Activated CD4-positive, alpha-beta T cell treated with anti-CD3 and anti-CD28 coated beads for 48 hours (primary cell): ENCODE results near the gene C1orf105.
"Not testable (repeated sequence)": the region's sequence is repeated elsewhere in the genome, so short reads cannot be mapped to it uniquely, and the experiment has no call there.

Experiments
- DNase-seq: peaks from one replicate; pipeline ENCODE4 v3.0.0-alpha.2; 2020

The C1orf105 gene, protein sequence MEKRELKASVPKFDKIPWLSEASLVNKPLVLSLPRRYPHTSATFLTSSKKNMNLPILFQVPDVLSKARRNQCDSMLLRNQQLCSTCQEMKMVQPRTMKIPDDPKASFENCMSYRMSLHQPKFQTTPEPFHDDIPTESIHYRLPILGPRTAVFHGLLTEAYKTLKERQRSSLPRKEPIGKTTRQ

DNA sequence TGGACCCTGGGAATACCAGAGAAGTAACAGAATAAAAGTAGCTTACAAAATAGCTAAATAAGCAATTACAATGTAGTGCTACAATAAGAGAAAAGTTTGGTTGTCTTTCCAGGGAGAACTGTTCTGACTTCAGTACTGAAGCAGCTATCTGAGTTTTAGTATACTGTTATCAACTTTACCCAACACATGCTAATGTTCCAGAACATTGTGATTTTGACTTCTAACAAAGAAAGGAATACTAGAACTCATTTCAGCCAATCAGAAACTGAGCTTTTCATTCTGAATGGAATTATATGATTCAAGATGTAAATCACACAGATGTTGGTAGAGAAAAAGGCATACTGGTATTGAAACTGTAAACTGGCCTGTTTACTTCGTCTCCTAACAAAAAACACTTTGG lies at the start of gene C1orf105:
C1orf105 (plus strand) TSS at position 301 of the 400 bp plus-strand sequence. CDS start 201 bp downstream, outside the sequence.
- DNase-seq = no peak

DNA sequence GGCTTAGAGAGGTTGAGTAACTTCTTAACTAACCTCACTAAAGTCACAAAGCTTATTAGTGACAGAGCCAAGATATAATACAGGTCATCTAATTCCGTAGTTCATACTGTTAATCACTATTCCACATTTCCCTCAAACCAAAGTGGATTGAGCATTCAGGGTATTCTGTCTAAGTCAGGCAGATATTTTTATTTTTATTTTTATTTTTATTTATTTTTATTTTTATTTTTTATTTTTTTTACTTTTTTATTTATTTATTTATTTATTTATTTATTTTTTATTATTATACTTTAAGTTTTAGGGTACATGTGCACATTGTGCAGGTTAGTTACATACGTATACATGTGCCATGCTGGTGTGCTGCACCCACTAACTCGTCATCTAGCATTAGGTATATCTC lies 48.8 kb upstream of the C1orf105 start:
- not testable (repeated sequence) for DNase-seq

DNA sequence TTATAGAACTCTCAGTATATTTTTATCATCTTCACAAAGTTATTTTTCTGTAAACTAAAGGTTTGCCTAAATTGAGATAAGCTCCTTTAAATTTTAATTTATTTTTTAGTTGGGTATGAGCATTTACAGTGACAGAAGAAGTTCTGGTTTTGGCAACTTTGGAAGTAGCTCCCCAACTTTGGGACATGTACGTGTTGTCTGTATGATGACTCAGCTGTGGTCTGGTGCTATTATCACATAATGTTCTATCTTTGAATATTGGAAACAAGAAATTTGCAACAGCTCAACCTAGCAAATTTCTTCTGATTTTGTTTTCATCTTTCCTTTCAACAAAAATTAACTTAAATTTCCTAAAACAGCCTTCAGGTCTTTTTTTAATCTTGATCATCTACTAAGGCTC lies 46.6 kb upstream of the C1orf105 start:
- no peak for DNase-seq

DNA sequence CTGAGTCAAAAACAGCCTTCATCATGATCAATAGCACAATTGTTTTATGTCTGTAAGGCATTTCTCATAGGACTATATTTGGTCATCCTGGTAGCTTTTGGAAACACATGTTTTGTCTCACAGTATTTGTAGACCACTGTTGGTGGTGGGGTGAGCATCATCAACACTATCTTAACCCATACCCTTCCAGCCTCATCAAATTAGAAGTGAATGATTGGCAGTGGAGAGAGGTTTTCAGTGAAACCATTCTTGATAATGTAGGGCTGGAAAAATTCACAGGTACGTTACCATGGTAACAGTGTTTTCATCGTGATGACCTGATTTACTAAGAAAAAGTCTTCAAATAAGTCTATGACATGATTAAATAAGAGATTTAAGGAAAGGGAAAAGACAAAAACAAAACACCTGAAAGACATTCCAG lies 45.3 kb upstream of the C1orf105 start:
- DNase-seq = no peak

DNA sequence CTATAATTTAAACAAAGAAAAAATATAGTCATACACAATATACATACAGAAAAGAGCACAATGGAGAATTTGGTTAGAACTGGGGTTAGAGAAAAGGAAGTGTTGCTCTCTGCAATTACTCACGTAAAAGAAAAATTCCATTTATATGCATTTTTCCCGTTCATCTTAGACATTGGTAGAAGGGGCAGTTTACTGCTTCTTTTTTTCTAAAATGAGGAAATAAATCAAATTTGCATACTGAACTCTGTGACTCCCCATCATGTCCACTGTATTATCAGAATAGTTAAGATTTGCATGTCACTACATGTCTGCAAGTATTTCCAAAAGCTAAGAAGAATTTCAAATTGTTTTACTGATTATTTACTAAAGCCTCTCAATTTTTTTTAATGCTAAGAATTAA lies 44.1 kb upstream of the C1orf105 start:
- DNase-seq = no peak

DNA sequence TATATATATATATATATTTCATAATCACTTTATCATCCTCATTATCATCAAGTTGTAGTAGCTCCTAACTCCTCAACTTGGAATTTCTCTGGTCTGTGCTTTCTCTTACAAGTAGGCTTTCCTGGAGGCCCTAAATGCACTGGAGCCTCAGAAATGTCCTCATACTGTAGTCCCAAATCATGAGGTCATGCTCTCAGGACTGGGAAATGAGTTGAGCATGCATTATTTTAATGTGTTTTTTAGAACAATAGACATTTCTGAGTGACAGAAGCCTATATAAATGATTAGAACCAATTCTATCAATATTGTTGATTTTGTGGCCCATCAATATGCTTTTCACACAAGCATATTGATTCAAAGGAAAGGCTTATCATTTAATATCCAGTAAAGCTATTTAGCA lies 42.9 kb upstream of the C1orf105 start:
- no peak for DNase-seq

DNA sequence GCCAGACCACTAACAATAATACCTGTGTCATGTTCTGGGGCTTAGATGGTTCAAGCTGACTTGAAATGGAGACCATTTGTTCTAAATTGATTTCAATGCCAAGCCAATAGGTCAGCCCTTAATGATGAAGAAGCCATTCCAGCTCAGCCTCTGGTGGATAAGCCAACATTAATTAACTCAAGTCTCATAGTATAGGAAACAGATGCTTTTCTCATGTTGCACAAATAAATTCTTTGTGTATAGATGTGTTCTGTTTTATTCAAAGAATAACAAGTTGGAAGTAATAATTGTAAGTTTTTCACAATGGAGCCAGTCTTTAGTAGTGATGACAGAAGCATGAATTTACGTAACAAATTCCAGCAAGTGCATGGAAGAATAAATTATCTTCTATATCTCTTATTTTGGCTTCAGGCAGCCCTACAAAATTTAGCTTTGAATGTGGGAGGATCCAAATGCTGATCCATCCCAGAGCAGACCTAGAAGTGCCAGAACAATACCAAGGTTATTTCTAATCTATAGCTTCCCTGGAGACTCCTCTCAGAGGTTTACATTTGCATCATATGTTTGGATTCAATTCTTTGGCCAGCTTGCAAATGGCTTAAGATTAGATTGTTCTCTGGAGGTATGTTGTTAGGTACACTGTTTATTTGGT lies 42.2 kb upstream of the C1orf105 start:
- no peak for DNase-seq

DNA sequence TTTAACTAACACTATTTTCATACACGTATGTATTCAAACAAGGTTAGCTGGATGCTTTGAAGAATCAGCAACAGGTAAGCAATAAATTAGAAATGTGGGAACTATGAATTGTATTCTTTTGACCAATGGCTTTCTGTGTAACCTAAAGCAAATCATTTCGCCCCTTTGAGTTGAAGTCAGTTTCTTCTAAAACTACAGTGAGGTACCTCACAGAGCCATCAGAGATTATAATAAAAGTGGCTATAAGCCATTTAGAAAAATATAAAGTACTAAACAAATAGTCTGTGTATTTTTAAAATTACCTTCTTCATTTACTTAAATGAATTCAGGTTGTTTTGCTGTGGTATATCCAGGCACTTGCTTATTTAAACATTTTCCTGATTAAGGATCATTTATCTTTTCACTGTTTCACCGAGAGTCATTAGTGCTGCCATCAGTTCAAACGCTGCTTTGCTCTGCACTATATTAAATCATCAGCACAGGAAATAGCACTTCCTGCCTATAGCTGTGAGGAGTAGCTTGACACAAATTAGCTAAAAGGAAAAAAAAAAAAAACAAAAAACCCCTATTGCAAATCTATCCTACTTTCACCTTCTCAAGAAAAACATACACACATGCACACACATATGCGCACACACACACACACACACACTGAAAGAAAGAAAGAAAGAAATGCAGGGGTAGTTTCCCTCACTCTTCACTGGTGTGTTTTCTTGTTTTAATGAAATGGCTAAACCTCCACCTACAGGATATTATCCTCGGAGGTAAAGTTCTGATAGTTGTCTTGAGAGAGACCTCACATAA lies 39.8 kb upstream of the C1orf105 start:
- DNase-seq = no peak

DNA sequence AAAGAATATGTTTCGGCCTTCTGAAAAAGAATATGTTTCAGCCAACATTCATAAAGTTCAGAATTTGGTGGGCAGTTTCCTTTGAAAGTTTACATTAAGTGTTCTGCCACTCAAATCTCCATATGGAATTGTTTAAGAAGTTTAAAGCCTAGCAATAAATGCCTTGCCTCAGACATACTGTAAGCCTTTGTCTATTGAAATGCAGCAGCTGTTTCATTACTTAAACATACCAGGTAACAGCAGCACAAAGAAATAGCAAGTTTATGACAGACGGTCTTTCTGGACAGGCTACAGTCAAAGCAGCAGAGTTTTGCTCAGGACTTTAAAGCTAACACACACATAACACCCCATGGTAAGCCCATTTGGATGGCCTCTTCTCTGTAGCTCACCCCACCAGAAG lies 38.5 kb upstream of the C1orf105 start:
- no peak for DNase-seq

DNA sequence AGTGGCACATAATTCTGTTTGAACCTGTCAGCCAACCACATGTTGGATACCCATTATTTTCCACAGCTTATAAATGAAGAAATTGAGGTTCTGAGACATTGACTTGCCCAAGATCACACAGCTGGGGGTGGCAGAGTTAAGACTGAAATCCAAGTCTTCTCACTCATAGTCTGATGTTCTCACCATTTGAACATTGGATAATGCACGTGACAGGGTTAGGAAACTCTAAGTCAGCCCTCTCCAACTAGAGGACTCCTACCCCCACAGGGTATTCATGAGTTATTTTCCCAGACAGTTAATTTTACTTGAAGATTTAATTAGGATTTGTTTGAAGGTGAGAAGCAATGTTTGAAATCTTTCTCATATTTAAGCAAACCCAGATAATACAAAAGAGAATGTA lies 38.1 kb upstream of the C1orf105 start:
- DNase-seq = no peak

DNA sequence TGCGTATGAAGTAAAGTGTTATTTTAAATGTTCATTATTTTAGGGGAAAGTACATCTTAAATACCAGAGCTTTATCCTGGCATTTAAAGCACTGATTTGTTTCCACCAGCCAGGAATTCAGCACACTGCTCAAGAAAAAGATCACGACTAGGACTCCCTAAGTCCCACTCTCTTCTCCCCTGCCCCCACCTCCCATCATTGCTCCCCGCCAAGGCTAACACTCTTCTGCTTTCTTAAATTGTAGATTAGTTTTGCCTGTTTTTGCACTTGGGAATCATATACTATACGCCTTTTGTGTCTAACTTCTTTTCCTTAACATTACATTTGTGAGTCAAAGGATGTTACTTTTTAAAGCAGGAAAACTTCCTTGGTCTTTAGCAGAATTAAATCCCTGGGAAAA lies 37.5 kb upstream of the C1orf105 start:
- no peak for DNase-seq

DNA sequence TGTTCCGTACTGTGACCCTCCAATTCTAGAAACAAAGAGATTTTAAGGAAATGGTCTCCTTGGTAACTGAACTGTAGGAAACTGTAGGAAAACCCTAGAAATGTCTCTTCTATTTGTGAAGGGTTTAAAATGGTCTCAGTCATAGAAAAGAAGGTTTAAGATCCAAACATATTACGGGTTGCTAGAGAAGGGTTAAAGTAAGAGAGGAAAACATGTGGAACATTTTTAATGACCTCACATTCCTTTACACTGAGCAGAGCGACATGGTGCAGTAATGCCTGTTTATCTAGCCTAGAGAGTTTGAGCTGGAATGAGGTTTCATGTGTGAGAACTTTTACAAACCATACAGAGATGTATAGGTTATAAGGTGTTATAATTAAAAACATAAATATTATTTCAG lies 36.9 kb upstream of the C1orf105 start:
- no peak for DNase-seq

DNA sequence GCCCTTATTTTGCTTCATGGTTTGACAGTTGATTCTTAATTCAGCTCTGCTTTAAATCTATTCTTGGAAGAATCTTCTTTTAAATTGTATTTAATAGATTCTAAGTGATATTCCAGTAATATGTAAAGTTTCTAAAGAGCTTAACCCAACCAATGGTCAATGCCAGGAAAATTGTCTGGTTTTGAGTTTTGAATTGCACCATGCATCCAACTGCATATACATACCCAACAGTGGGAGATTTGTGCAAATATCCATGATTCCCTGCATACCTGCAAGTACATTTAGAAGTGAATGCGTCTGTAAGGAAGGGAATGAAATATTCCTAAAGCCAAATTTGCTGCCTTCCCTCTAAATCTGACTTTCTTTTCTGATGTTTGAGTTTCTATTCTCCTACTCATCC lies 35.8 kb upstream of the C1orf105 start:
- DNase-seq = no peak

DNA sequence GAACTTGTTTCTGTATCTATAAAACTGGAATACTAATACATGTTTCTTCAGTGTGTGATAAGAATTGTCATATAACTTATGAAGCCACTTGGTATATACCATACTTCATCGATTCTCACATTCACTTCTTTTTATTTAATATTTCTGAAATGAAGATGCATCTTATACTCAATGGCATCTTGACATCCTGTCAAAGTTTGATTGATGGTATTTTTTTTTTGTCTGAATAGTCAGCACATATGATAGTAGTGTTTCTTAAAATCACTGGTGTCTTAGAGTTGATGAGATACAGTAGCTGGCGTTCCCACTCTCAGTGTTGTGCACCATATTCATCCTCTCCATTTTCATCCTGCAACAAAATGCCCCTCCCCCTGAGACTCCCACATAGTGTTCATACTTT lies 34.4 kb upstream of the C1orf105 start:
- DNase-seq = no peak

DNA sequence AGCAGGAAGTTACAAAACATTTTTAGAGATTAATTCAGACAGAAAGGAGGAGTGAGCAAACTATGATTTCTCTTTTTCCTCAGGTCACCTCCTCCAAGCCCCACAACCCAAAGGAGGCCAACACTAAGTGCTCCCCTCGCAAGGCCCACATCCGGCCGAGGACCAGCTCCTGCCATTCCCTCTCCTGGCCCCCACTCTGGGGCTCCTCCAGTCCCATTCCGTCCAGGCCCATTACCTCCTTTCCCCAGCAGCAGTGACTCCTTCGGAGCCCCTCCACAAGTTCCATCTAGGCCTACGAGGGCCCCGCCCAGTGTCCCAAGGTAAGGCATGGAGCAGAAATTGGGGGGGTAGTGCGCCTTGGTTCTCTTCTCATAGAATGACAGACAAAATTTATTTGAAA lies 32.0 kb upstream of the C1orf105 start:
- no peak for DNase-seq

DNA sequence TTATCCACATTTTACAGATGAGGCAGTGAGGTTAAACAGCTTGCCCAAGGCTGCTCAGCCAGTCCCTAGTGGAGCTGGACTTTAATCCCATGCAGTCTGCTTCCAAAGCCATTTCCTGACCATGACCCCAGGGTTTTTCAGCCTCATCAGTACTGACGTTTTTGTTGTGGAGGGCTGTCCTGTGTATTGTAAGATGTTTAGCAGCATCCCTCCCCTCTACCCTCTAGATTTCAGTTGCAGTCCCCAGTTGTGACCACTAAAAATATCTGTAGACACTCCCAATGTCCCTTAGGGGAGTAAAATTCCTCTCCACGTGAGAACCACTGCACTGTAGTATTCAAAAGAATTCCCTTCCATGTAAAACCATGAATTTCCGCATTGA lies 30.2 kb upstream of the C1orf105 start:
- DNase-seq = no peak

DNA sequence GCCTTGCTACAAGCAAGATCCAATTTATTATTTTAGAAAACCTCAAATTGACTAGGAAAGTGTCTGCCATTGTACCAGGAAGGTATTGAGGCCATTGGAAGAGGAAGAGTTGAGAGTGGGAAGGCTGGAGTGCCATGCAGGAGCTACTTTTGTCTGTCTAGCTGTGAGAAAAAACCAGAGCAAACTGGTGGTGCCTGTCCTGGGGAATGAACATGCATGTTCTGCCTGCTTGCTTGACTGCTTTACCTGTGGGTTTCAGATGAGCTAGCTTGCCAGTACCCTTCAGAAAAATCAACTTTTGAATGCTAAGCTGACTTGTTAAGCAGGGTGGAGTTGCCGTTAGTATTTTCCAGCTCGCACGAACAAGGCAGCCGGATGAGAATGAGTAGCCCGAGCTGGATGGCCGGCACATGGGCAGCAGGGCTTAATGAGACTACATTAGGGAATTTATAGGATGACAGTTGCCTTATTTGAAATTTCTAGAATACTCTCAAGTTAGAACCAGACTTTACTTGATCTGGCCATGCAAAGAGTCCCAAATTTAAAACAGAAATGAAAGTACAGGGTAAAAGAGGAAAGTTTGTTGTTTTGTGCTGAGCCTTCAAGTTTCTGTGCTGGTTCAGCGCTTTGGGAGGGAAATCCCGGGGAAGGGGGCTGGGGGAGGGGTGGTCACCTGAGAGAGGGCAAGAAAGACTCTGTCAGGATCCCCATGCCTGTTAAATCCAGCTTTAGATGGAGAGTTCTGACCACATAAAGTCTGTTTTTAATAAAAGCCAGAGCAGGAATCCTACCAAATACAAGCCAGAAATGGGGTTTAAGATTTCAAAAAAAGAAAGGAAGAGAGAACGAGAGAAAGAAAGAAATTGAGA lies 29.6 kb upstream of the C1orf105 start:
- DNase-seq = no peak

DNA sequence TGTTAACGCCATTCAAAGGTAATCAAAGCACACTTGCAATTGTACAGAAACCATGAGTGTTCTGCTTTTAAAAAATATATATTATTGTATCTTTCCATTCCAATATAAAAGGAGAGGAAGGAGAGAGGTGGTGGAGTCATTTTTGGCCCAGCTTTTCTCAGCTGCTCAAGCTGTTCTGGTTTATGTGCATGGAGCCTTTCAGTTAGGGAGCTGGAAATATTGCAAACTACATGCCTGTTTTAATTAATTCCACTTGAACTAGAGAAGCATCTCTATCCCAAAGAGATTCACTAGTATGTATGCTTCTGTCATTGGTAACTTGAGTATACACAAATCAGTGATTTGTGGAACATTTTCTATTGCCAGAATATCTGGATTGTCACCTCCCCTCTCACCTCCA lies 28.5 kb upstream of the C1orf105 start:
- no peak for DNase-seq

DNA sequence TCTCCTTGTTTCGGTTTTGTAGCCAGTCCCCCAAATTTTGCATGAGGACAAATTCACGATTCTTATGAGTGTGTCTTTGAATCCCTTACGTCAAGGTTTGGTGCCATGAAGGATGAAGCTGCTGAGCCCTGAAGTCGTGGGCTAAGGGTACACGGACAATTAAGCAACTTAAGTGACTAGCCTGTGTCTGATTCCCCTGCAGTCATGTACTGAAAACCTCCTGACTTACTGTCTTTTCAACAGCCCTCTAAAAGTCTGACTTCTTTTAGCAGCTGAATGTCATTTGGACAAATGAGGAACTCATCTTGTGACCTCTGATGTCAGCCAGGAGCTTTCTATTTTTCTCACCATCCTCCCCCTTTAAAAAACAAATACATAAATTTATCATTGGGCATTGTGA lies 27.1 kb upstream of the C1orf105 start:
- DNase-seq = no peak

DNA sequence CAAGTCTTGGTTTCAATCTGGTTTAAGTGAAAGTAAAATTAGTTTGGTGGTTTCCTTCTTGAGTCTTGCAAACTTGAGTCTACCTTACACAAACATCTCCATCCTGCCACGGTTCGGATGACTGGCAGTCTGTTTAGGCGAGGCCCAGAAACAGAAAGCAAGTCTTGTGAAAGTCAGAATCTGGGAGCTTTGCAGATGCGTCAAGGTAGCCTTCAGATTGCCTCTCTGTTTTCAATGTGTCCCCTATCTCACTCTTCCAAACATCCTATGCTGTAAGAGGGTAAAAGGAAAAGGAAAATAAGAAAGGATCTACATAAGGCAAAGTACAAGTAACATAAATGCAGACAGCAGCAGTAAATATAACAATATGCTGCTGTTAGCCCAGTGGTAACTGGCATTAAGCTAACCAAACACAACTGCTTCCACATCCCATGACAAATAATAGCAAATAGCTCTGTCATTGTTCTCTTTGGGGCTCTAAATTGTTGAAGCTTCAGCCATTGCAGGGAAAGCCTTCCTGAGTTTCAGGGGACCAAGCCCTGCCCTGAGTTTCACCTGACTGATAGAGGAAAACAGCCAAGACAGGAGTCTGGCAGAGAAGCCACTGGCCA lies 26.2 kb upstream of the C1orf105 start:
- peak; percentile 79 for DNase-seq

DNA sequence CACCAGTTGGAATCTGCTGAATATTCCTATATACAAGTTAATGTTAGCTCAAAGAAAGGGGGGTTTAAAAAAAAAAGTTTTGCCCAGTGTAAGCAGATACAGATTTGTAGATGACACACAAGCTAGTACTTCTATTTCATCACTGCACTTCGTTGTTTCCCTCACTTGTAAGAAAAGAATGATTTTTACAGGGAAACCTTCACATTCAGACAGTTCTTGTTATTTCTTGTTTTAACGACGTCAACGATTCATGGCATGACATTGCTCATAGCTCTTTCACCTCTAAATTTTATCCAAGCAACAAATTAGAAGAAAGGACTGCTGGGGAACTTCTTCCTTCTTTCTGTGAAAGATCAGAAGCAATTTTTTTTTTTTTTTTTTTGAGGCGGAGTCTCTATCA lies 25.7 kb upstream of the C1orf105 start:
- DNase-seq = no peak

DNA sequence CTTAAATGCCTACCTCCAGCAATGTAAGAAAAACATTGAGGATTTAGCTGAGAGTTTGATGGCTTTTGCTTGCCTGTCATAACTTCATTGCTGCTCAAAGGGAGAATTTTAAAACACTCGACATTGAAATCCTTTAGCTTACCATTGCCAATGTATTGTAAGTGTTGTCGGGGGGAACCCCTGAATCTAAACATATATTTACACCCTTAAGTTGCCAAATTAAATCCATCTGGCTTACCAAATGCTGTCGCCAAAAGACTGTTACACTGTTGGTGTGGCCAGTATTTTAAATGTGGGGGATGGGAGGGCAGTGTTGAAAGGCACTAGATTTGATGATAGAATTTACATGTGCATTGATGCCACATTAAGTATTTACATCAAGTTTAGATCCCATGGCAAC lies 24.9 kb upstream of the C1orf105 start:
- no peak for DNase-seq

DNA sequence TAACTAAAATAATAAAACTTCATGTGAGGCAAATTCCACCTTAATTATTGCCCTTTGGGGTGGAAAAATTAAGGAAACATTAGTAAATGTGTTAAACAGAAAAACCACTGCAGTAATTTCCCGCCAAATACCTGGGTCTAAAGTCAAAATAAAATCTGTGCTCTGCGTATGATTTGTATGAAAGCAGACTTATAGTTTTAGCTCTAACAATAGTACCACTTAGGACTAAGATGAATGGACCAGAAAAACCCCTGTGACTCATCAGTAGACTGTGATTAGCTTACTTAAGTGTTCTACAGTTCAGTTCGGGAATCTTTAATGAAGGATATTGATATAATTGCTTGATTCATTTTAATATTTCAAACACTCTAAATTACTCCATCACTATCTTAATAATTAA lies 23.3 kb upstream of the C1orf105 start:
- no peak for DNase-seq
